NK-92 (cell line): ENCODE results near the gene ENDOD1.

ENCODE experiments used
- DNase-seq: peaks from one replicate; lab custom pipeline; 2025; ENCODE audit not compliant: unreplicated experiment; lab: John Stamatoyannopoulos, UW

ENDOD1 gene

DNA sequence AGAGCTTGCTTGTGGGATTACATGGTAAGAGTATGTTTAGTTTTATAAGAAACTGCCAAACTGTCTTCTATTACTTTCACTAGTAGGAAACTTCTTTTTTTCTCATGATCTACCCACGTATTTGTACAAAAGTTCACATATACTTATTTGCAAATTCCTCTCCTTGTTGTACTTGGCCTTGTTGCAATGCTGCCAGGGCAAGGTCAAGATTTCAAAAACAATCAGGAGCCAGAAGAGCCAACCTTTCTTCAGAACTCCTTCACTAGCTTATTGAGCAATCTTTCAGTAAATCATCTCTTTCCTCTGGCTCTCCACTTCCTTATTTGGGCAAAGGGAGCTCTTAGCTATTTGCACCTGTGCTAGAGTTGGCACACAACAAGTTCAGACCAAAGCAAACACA, 13.2 kb upstream of the ENDOD1 start:
- no peak for DNase-seq

DNA sequence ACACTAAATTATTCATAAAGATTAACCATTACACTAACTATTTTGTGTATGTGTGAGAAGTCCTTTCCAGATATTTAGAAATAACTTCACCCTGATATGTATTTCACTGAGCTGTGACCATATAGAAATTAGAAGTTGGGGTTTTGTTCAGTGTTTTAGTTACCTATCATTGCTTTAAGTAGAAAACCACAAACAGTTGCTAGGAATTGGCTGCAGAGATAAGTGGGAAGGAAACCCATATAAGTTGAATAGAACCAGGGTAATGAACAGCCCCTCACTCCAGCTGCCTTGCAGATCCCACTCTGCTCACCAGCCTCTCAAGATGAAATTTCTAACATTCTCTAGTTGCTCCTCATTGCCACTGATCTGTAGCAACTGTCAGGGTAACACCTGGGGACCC, 12.7 kb upstream of the ENDOD1 start:
- no peak for DNase-seq

- DNase-seq: no peak
Observed at GRCh38 chr11:95078526-95078925, 11.1 kb upstream of the ENDOD1 start.

DNA sequence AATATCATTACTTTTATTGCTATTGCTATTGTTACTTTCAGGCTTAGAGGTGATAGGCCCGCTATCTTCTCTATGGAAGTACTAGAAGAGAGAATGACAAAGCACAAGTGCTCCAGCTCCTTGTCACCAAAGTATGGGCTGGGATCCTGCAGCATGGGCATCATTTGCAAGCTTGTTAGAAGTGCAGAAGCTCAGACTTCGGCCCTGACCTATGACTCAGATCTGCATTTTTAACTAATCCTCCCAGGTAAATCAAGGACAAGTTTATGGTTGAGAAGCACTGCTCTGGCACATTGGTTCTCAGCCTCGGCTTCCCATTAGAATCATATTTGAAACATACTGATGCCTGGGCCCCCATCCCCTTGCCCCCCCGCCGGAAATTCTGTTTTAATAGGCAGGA, 8.6 kb upstream of the ENDOD1 start:
- DNase-seq: no peak

DNA sequence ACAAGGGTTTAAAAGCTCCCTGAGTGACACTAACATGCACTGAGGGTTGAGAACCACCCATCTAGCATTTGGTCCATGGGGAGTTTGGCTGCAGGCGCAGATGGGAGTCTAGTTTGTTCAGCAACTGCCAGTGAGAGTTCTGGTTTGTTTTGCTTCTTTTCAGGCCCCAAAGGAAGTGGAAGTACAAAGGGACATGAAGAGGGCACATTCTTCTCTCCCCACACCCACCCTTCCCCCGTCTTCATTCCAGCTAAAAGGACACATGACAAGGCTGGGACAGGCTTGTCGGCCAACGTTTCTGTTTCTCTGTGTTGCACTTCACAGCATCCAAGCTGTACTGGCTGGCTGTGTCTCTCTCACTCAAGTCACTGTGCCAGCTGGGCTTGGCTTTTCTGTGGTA, 8.2 kb upstream of the ENDOD1 start:
- DNase-seq: no peak

DNA sequence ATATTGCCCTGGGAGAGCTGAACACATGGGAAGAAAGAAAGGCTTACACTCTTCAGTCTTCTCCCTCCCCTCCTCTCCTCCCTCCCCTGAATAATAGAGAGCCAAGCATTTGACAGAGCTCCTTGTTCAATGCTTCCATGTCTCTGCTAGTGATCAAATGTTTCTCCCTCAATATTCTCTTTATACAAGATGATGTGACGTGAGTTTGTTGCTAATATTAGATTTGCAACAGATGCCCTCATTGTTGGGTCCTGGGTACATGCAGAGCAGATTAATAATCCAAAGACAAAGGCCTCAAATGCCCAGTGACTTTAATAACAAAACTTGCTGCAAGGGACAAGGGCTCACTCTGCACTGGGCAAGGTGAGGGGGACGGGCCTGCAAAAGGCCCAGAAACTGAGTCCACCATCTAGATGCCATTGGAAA, 7.1 kb upstream of the ENDOD1 start:
- no peak for DNase-seq

DNA sequence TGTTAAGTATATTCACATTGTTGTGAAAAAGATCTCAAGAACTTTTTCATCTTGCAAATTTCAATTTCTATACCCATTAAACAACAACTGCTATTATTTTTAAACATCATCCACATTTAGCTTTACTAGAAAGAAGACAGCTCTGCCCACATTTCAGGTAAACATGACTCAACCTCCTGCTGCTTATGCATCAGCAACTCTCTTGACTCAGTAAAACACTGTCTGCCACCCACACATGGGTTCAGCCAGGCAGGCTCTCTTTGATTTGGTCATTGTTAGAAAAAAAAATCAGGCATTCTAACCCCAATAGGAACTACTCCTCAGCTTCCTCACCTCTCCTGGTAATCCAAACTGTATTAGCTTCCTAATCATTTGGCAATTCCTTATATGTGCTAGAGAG, 5.1 kb upstream of the ENDOD1 start:
- no peak for DNase-seq

DNA sequence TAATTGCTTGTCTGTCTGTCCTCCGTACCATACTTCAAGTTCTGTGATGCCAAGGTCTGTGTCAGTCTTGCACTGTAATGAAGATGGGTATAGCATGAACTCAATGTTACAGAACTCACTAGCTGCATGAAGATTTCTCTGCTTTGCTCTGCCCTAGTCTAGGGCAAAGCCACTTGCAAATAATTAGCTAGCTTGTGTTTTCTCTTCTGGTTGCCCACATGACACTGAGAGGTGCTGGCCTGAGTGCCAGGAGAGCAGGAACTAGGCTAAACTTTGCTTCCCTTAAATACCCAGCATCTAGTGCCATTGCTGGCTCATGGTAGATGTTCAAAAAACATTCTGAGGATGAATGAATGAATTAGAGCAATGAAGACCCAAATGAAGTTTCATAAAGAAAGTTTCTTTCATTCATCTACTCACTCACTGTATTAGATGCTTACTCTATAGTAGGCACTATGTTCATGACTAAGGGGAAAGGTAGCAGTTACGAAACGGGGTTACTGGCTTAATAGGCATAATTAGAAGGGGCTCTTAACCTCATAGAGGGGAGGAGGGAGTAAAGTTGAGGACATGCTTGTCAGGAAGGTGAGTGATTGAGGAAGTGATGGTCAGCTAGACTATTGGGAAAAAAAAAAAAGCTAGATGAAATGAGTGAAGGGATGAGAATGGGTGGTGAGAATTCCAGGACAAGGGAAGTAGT, 4.4 kb upstream of the ENDOD1 start:
- DNase-seq: no peak

DNA sequence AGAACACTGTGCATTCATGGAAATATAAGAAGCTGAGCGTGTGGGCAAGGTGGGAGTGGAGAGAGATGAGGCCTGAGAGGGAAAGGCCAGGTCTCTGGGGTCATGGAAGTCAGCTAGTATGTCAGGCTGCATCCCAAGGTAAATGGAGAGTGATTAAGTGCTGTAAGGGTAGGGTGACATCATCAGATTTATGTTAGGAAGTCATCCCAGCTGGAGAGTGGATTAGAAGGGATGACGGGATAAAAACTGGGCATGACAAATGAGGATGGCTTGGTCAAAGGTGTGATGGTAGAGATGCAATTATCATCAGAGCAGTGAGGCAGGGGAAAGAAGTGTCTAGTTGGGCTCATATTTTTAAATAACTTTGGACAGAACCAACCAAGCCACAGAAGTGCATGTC, 3.5 kb upstream of the ENDOD1 start:
- DNase-seq: no peak

DNA sequence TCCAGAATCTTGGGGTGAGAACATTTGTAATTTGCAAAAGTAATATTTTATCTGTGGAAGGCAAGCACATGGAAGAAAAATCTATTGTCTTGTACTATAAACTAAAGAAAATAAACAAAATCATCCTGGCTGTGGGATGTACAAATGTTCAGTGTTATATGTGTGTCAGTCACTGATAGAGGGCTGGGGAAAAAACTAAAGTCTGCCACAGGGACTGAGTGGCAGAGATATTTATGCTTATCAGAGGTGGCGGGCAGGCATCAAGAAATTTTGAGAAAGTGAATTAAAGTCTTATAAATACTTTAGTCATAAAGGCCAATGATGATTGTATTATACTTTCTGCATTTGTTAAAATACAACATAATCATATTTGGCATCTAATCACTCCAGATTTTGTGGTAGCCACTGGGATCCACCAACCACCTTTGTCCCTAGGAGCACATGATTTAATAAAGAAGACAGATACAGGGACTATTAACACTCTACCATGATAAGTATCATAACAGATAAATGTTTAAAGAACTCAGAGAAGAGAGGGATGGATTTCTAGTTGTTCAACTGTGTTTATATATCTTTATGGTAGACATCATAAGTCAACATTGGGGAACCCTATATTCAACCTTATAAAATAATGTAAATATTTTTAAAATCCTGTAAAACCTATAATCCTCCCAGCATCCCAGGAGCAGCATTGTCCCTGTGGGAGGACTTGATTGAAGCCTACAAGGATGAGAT, 2.6 kb upstream of the ENDOD1 start:
- DNase-seq: no peak

DNA sequence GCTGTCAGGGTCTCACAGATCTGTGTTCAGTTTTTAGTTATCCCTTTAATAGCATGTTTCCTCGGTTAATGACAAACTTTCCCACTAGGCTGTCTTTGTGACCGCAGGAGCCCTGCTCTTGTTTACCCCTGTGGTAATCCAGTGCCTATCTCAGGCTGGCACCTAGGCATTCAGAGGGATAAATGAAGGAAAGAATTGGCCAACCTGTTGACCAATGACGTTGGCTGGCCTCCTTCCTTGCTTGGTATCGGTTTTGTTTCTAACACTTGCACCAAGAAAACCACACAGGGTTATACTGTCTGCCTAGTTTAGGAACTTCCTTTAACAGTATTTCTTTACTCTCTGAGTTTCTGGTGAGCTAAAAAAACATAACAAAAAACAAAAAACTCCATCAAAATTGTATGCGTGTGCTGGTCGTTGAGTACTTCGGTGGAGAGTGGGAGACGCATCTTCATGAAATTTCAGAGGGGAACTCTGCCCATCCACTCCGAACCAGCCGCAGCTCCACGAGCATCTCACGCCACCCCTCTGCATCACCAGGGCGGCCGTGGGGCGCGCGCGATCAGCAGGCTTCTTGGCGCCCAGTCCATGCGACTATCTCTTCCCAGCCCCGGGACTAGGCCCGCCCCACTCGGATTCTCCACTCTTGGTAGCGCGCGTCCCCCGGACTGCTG, 563 bp upstream of the ENDOD1 start:
- no peak for DNase-seq

- DNase-seq: no peak
Observed at GRCh38 chr11:95091663-95092180, 2.1 kb downstream of the ENDOD1 start.

DNA sequence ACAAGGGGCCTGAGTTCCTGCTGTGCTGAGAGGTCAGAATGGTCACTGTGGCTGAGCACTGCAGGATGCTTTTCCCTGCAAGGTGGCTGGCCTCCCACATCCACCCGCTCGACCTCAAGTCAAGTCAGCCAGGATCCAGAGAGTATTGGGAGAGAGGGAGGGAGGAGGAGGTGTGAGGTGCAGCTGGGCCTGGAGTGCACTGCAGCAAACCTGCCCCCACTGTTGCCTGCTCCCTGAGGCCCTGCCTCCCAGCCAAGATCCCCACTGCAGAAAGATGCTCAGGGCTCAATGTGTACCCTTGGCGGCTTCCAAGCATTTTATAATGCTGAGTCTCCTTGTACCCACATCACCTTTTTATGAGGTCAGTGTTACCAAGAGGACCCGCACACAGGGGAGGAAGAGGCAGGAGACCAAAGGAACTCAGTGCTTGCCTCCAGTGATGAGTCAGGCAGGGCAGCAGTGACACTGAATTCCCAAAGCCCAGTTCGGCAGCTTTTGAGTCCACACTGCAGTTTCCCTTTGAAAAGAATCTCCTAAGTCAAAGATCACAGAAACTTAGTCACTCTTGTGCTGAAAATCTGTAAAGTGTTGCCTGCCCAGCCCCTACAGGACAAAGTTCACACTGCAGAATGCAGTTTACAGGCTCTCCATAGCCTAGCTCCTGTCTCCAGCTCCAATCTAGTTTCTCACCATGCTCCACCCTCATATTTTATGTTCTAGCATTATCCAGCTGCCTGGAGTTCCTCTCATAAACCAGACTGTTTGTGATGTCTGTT, 3.1 kb downstream of the ENDOD1 start:
- no peak for DNase-seq

- no peak for DNase-seq
Observed at GRCh38 chr11:95093548-95093947, 3.9 kb downstream of the ENDOD1 start.

GRCh38 chr11:95095858-95096587, 6.4 kb downstream of the ENDOD1 start:
- no peak for DNase-seq

GRCh38 chr11:95097209-95097608, 7.6 kb downstream of the ENDOD1 start:
- DNase-seq: no peak

- no peak for DNase-seq
Observed at GRCh38 chr11:95098826-95099225, 9.2 kb downstream of the ENDOD1 start.

- DNase-seq: no peak
Observed at GRCh38 chr11:95100191-95100648, 10.6 kb downstream of the ENDOD1 start.

DNA sequence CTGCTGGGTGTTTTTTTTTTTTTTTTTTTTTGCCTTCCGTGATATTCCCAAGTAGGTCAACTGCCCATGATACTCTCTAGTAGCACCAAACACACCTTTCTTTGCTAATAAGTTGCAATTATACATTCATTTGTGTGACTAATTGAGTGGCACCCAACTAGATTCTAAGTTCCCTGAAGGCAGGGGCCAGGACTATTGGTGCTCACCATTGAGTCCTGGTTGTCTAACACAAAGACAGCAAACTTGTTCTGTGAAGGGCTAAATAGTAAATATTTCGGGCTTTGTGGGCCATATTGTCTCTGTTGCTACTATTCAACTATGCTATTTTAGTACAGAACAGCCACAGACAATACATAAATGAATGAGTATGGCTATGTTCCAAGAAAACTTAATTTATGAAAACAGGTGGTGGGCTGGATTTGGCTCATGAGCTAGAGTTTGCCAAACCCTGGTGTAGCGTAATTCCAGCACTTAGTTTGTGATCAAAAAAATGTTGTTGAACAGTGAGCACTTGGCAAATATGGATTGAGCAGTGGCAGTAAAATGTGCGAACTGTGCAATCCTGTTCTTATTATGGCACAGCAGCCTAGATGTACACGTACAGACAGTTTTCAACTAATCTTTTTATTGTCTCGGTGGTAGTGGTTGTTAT, 11.3 kb downstream of the ENDOD1 start:
- no peak for DNase-seq

DNA sequence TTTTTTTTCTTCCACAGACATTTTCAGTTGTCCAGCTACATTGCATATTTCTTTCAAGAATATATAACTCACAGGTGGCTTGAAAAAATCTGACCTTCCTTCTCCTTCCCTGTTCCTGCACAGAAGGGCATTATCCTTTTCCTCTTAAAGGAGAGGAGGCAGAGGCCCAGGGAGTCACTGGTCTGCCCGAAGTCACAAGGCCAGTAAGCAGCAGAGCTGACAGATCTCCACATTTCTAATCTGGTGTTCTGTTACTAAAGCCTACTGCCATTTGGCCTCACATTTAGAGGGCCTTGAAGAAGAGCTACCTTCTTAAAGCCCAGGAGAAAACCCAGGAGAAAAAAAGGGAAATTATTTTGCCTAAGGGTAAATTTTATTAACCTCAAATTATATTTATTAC, 12.3 kb downstream of the ENDOD1 start:
- DNase-seq: no peak
